HG02840 (cell line): Measurements from ENCODE around the gene SEMA4D.

ENCODE experiments used
- ATAC-seq: cut with Tn5 transposase; IDR thresholded peaks from one replicate; pipeline ENCODE4 v1.9.1; 2021; ENCODE audit warnings: mild to moderate bottlenecking, moderate library complexity, moderate number of reproducible peaks; ENCODE audit not compliant: unreplicated experiment, low FRiP score

Gene SEMA4D

DNA sequence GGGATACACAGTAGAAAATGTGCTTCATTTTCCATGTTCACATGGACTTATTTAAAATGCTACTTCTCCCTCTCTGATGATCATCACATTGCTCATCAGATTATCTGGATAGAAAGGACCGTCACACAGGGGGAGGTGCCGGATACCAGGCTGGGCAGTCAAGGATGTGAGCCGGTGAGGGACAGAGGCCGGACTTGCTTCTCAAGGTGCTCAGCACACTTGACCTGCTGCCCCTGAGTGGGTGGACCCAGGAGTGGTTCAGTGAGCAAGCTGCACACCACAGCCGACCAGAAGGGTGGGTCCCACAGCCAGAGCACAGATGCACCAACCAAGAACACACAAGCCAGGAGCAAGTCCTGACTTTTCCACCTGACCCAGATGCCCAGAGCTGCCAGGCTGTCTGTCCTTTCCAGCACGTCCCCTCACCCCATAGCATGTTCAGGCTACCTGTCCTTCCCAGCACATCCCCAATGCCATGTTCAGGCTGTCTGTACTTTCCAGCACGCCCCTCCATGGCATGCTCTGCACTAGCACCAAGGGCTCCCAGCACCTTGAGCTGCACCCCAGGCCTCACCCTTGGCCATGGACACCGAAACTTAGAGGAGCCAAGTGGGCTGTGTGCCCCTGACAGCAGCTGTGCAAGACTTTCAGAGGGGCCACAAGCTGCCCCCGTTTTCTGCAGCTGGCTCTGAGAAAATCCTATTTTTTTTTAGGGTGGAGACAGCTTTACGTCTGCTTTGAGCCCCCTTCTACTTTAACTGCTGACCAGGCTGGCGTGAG is 101.8 kb downstream of the SEMA4D start:
- ATAC-seq: no peak

DNA sequence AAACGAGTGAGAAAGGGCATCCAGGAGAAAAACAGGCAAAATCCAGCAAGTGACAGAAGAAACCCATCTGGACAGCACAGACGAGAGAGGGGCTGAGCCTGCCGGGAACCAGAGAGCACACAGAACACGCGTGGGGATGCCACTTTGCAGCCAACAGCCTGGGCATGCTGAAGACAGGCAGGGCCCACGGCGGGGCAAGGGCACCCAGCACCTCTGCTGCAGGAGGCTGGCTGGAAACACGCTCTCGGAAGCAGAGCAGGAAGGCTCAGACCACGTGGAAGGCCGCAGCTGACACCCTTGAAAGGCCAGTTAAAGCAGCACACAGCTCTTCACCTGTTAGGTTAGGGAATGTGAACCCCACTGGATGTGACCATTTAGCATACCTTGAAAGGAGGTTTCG is 103.5 kb downstream of the SEMA4D start:
- ATAC-seq: no peak

DNA sequence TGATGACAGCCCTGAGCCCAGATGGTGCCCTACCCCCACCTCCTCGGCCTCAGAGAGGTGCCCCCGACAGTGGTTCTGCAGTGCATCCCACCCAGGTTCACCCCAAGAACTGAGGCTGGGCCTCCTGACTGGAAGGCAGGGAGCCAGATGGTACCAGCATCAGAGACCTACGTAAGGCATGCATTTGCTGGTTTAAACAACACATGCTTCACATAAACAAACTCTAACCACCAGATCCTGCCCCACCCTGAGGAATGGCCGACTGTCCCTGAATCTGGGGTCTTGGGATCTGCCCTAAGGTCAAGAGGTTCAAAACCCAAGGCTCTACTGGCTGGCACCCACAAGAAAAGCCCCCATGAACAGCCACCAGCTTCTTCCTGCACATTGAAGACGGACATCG is 106.3 kb downstream of the SEMA4D start:
- ATAC-seq: no peak

DNA sequence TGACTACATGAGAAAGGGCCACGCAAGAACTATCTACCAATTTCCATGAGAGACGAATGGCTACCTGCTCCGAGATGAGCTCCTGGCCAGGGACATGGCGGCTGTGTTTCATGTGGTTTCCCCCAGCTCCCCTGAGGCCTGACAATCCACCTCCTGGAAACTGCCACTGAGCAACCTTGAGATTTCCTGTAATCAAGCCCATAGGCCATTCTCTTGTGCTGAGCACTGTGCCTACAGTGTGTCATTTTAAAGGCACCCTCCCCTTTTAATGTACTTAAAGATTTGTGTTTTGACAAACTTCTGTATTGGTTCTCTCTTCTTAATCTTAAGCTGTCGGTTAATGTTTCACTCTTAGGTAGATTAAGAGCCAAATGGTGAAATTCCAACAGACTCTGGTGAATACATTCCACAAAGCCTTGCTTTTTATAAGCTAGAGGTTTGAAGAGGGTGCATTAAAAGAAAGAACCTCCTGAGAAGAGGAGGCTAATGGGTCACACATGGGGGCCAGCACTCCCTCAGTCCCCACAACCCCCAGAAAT is 107.3 kb downstream of the SEMA4D start:
- ATAC-seq: no peak

DNA sequence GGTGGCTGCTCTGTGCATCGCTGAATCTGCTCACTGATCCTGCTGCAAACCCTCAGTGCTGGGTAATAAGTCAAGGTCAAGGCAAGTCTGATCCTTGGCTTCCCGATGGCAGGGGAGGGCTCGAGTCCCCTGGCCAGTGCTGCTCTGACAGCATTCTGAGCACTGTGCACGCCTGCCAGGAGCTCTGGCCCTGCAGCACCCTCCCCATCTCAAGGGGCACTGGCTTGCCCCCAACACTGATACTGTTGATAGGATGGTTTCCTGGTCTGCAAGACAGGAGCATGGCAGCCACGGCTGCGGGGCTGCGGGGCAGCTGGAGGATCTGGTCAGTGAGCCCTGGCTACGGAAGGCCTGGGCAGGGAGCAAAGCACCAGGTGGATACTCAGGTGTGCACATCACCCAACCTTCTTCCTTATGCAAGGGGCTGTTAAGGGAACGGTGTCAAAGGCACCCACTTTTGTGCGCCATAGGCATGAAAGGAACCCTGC is 107.8 kb downstream of the SEMA4D start:
- ATAC-seq: no peak

DNA sequence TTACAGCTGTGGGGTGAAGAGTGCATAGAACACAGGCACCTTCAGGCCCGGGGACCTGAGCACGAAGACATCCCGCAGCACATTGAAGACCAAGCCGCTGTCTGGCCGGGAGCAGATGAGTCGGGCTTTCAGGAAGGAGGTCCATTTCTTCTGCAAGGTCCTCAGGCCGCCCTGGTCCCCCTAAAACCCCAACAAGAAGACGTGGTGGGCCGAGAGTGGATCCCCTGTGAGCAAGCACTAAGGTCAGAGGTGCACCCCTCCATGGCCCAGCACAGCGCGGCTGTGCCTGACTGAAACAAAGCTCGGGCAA is 109.1 kb downstream of the SEMA4D start:
- no peak for ATAC-seq

GRCh38 chr9:89388084-89388867 is 109.6 kb downstream of the SEMA4D start:
- no peak for ATAC-seq

- ATAC-seq: no peak
Observed at GRCh38 chr9:89387197-89387849, 110.6 kb downstream of the SEMA4D start.

DNA sequence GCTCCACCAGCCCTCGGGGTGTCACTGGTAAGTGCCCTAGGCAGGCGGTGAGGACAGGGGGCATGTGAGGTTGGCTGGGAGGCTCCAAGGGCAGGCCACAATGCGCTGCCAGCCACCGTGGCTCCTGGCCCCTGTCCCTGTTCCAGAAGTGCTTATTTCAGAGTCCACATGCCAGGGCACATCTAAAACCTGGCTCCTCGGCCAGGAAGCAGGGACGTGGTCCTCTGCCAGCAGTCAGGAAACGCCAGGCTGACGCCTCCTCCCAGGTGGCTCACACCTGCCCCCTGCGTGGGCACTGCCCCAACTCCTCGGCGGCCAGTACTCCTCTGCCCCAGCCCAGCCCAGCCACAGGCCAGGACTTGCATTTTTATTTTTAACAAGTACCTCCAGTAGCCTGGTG is 111.1 kb downstream of the SEMA4D start:
- ATAC-seq: no peak

DNA sequence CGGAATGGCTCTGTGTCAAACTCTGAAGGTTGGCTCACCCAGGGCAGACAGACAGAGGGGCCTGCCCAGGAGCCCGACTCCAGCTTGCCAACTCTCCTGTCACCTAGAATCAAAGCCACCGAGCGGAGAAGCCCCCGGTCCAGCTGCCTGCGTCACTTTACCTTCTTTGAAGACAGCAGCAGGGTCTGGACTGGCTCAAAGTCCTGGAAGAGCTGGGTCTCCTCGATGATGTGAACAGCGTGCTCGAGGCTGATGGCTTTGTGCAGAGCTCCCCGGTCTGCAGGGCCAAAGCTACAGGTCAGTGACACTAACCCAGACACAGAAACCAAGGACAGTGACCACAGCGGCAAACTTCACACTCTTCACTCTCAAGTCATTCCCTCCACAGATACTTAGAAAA is 111.7 kb downstream of the SEMA4D start:
- no peak for ATAC-seq

- ATAC-seq: no peak
Observed at GRCh38 chr9:89384783-89385182, 113.1 kb downstream of the SEMA4D start.

DNA sequence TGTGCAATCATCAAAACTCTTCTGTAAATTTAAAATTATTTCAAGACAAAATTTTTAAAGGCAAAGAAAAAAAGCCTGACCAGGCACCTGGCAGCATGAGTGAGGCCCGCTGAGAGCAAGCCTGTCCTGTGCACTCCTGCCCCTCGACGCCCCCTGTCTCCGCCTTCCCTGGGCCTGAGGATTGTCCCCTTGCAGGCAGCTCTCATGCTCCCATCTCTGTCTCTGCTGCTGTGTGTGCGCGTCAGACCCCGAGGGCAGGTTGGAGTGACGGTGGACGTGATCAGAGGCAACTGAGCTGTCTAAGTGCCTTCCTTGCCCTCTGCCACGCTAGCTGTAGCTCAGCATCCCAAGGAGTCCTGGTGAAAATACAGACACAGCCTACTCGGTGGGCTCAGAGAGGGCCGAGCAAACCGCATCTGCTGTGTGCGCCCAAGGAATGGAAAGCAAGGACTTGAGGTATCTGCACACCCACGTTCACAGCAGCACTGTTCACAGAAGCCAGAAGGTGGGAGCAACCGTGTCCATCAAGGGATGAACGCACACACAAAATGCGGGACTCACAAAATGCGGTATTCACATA is 114.1 kb downstream of the SEMA4D start:
- ATAC-seq: no peak

GRCh38 chr9:89383030-89383720 is 114.7 kb downstream of the SEMA4D start:
- no peak for ATAC-seq

DNA sequence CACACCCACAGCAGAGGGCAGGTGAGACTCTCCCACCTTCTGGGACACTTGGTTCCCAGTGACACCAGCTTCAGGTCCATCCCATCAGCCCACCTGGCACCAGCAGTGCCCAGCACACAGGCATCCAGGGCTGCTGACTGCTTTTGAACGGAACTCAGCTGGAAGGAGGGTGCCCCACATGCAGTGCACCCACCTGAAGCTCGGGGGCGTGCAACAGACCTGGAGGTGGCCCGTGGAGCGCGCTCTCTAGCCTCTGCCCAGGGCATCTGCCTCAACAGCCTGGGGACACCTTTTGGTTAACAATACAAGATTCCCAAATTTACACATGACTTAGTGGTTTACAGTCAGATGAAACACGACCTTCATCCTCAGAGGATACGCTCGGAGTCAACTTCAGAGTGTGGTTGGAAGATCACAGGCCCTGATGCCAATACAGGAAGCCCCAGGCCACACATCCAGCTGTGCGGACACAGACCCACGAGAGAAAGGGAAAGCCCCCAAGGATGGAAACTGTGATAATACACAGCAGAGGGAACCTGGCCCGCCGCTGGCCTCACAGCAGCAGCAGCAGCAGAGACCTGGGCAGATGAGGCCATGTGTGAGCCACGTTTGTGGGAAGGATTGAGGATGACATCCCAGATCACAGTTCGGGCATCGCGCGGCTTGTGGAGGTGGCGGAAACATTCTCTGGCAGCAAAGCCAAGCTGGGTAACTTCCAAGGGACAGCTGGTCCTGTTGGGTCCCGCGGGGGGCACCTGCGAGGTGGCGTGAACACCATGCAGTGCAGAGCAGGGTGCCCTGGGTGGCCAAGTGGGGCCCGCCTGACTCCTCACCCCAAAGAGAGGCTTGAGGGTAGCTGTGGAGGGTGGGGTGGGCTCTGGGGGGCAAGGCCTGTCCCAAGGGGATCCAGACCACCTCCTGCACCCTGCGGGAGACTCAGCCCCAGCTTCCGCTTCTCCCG is 115.6 kb downstream of the SEMA4D start:
- ATAC-seq: no peak

DNA sequence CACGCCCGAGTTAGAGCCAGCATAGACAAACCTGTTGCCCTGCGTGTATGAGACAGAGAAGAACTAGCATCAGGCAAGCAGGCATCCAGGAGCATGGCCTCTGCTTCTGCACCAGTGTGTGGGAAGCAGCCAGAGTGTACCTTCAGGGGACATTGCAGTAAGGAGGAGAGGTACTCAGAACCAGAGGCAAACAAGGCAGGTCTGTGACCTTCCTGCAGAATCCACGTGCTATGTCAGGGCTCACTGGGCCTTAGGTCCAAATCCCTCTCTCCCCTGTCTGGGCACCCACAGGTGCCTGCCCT is 116.7 kb downstream of the SEMA4D start:
- ATAC-seq: no peak

GRCh38 chr9:89380437-89381307 is 117.2 kb downstream of the SEMA4D start:
- ATAC-seq: no peak

DNA sequence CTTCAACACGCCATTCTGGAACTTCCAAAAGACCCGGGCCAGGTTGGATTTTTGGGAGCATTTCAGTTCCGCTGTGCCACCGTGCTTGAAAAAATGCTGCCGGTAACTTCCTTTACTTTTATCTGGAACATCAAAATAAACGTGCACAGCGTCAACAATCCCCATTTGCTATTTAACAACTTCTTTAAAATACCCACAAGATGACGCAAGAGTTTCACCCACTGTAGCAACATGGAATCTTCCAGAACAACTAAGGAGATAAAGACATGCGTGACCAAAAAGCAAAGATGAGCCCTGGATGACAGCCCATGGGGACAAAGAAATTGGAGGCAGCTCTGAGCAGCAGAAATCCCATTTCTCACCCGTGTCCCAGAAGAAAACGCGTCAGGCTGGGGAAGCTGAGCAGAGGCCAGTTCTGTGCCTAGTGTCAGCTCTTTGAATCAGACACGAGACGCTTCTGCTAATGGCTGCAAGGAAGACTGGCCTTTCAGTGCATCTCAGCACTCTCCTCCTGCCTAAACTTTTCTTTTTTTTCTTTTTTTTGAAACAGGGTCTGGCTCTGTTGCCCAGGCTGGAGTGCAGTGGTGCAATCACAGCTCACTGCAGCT is 118.3 kb downstream of the SEMA4D start:
- ATAC-seq: no peak

DNA sequence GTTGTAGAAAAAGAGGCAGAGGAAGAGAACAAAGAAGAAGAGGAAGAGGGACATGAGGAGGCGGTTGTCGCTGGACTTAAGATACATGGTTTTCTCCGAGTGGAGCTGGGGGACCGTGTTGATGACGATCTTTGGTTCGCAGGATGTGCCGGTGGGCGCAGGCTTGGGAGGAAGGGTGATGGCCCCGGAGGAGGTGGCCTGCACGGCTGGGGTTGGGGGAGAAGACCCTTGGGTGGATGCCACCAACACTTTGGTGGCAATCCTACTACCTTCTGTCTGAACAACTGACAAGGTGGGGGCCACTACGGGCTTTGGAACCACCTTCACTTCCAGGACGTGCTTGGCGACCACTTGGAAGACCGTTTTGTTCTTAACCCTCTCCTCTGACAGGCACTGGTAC is 118.9 kb downstream of the SEMA4D start:
- ATAC-seq: no peak
